NAMALWA (cell line): ENCODE results near the gene LRP4.

ENCODE experiments used
- DNase-seq: peaks from one replicate; pipeline ENCODE4 v3.0.0-alpha.2; 2015; ENCODE audit warnings: low spot score

Gene LRP4

DNA sequence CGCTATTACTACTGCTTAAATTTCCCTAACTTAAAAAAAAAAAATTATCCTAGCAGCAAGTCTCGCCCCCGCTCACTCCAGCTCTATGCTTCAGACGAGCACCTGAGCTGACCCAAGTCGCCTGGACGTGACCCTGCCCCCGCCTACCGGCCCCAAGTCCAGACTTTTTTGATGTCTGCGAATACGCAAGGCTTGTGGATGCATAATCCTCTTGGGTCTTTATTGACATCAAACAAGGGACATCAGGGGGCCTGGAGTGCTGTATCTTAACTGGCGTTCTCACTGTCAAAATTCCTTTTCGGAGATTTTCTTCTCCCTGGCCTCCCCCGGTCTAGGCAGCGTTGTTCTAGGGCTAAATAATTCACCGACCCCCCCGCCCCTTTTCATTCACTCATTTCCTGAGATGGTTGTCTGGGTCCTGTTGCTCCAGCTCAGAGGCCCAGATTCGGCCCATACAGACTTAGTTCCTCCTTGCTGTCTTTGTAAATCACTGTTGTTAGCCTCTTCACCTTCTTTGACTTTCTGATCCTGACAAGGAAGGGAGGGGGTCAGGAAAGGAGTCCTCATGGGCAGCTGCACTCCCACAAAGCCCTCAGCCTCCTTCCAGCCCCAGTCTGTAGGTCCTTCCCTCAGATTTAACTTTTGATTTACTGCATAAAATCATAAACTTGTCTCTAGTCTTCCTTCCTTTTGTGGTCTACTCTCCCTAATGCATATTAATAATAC, 601 bp upstream of the LRP4 start:
- DNase-seq = peak; percentile 13

DNA sequence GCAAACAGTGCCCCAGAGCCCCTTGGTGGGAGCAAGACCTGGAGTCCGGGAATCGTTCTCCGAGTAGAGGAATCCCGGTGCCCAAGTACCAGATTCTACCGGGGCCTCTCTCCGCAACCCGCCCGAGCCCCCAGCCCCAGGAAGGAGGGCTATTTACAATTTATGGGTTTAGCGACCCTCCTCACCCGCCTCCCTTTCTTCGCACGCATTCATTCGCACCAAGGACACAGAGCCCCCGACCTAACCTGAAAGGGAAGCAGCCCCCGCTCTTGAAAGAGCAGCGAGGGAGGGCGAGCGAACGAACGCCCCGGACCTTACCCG, 628 bp downstream of the LRP4 start:
- DNase-seq = no peak

DNA sequence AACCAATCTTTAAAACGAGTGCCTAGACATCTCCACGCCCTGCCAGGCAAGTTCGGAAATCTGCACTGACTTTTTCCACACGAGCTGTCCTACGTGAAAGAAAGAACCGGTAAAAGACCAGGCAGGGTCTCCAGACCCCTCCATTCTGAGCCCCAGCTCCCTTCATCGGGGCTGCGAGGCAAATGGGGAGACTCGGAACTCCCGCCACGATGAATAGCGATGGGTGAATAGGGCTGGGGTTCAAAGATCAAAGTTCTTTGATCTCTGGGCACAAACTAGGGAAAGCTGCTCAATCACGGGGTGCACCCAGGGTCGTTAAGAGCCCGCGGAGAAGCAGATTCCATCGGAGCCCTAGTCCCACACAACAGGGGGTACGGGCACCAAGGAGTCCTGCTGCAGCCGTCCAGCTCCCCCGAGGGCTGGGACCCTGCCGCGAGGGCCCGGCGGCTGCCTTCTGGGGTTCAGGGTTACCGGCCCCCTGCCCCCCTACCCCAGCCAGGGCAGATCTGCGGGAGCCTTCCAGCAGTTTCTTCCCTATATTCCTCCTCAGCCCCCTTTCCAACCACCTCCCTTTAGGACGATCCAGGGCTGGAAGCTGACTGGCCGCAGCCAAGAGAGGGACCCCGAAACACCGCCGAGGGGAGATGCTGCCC, 1.1 kb downstream of the LRP4 start:
- DNase-seq = no peak

DNA sequence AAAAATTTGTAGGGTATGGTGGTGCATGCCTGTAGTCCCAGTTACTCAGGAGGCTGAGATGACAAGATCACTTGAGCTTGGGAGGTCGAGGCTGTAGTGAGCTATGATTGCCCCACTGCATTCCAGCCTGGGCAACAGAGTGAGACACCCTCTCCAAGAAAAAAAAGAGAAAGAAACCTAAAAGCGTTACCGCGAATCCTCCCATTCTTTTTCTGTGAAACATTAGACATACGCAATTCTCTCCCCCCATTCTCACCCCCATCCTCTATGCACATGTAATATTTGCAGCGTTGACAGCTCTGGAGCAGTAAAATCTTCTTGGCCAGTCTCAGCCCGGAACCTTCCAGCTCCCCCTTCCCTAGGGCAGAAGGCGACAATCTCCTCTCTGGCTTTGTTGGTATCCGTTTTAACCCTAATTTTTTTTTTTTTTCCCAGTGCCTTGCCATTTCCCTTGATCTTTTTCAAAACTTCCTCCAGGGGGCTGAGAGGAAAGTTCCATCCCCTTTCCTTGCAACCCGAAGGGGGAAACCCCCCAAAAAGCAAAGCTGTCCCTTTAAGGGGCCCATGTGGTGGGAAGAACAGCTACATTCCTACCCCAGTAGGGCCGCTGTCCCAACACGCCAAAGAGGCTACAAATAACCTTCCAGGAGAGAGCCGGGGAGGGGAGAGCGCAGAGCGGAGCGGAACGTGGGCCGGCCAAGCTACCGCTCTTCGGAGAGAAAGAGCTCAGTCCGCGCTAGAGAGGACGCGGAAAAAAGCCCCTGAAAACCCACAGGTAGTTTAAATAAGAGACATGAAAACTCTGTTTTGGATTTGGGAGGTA, 1.9 kb downstream of the LRP4 start:
- DNase-seq = no peak

DNA sequence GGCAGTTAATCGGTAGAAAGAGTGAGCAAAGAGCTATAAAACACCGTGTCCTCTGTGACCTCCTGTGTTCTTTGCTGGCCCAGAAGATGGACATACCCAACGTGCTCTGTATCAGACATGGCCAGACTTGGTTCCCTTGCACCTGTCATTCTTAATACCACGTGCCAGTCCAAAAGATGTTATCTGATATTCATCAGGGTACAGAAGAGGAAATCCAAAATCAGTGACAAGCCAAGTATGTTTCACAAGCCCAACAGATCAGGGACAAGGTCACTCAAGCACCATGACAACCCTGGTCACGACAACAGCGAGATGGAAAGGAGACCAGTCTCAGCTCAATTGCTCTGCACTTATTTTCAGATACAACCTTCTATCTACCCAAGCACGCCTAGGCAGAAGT, 3.4 kb downstream of the LRP4 start:
- no peak for DNase-seq

DNA sequence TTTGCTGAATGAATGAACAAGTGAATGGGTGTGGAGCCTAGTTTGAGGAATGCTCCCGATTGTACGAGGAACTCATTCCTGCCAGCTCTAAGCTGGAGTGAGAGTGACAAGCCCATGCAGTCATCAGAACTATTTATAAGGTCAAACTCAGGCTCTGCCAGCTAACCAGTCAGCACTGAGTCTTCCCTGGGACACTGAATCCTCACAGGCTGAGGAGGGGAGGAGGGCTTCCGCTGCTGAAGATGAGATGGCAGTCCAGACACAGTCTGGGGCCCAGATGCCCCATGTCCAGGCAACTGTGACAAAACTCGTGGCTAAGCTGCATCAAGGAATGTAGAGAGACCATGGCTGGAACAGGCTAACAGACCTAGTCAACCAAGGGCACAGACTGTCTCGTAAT, 4.0 kb downstream of the LRP4 start:
- no peak for DNase-seq

DNA sequence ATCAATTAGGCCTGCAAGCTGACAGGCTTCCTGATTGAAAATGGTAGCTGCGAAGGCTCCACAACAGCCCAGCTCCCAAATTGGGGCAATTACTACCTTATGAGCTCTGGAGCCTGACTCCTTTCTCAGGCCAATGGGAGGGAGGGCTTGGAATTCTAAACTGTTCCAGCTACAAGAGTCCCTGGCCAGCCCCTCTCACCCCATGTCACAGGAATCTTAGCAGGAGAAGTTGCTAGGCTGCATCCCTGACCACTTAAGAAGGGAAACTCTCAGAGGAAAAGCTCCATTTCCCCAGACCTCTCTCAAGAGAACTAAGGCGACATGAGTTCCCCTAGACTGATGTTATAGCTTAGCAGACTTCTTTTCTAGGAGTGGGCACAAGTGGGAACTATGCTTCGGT, 4.9 kb downstream of the LRP4 start:
- DNase-seq = no peak

DNA sequence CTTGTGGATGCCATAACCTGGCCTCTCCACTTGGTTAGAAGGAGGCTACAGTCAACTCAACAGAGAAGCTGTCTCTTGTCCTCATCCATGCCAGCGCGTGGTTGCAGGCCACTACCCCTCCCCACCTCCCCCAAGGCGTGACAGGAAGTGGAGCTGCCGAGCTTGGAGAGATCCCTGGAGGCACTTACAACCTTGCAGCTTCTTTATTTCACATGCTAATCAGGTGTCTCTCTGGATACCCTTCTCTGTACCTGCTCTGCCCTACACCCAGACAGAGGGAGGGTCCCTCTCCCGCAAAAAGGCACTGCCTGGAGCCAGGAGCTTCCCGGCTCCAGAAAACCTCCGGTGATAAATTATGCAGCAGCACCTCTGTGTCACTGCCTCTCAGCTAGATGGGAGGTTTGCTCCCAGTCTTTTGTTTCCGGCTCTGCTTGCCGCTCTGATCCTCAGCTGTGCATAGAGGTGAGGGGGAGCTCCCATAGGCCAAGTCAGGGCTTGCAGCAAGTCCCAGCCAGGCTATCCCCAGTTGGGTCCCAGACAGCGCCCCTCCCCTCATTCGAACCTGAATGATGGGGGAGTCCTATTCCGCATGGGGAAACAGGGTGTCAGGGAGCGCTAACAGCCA, 5.7 kb downstream of the LRP4 start:
- no peak for DNase-seq

DNA sequence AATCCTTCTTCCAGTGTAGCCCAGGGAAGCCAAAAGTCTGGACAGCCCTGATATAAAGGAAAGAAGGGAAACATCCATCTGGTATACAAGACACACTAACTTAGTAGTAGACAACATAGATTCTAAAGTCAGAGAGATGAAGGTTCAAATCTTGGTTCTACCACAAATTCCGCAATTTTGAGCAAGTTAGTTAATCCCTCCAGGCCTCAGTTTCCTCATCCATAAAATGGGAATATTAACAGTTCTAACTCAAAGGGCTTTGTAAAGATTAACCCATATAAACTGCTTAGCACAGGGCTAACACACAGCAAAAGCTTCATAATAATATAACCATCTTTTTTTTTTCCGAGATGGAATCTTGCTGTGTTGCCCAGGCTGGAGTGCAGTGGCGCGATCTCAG, 10.7 kb downstream of the LRP4 start:
- DNase-seq = no peak

DNA sequence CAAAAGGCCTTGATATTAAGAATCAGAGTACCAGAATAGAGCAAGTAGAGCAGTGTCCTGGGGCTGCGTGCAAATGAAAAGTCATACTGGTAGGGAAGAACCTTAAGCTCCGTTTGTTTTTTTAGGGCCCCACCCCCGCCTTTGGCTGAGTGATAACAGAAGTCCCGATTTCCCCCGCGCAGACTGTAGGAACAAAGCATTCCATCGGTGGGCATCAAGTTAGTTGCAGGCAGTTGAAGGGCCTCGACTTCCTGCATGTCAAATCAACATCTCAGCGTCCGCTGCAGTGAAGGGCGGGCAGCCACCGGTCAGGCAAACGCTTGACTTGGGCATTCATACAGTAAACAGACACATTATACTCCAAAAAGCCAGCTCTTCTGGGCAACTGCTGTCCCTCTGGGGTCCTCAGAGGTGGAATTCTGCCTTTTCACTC, 11.7 kb downstream of the LRP4 start:
- DNase-seq = no peak

DNA sequence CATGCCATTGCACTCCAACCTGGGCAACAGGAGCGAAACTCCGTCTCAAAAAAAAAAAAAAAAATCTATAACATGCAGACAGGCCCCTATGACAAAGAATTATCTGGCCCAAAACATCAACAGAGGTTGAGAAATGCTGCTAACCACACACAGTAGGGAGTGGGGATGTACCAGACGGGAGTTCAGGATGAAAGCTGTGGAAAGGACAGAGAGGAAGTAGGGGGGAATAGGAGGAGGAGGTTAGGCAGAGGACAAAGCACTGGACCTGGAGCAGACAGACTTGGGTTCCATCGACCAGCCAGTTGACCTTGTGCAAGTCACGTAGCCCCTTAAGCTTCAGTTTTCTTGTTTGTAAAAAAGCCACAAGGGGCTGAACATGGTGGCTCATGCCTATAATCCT, 12.5 kb downstream of the LRP4 start:
- DNase-seq = no peak

DNA sequence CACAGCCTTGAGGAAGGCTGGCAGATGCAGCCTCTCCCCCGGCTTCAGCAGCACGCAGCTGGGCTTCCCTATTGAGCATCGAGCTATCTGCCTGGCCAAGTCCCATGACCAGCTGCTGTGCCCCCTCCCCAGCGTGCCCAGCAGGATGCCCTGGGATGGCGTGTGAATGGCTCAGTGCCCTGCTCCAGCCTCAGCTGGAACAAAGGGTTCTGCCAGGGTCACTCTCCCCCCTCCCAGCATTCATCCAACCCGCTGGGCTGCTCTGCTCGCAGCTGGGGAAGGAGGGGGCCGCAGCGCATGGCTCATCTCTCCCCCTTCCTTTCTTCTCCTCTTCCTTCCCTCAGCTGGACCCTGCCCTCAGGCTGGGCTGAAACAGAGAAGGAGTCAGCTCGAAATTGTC, 14.5 kb downstream of the LRP4 start:
- no peak for DNase-seq

DNA sequence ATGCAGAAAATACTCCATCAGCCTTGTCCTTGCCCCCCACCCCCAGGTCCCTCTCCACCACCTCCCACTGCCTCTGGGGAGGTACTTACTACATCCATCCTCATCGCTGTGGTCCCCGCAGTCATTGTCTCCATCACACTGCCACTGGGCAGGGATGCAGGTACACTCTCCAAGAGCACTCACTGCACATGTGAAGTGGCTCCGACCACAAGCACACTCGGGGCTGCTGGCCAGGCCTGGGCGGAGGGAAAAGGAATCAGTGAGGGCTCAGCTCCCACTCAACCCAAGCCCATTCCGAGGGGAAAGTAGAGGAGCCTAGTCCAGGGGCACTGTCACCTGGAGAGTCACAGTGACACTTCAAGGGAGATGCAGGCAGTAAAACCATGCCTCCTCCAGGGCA, 15.7 kb downstream of the LRP4 start:
- DNase-seq = no peak

DNA sequence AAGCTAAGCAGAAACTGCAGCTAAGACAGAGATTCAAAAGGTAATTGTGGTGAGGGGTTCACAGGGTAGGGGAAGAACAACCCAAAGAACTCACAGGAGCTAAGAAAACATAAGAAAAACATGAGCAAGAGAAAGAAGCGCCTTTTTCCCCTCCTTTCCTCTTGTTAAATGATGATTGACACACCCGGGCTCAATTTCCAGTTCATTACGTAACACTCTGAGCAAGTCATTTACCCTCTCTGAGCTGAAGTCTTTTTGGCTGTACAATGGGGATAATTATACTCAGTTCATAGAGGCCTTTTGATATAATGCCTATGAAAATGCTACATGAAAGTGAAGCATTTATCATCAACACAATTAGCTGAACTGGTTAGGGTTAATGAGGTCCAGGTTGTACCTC, 17.2 kb downstream of the LRP4 start:
- no peak for DNase-seq

DNA sequence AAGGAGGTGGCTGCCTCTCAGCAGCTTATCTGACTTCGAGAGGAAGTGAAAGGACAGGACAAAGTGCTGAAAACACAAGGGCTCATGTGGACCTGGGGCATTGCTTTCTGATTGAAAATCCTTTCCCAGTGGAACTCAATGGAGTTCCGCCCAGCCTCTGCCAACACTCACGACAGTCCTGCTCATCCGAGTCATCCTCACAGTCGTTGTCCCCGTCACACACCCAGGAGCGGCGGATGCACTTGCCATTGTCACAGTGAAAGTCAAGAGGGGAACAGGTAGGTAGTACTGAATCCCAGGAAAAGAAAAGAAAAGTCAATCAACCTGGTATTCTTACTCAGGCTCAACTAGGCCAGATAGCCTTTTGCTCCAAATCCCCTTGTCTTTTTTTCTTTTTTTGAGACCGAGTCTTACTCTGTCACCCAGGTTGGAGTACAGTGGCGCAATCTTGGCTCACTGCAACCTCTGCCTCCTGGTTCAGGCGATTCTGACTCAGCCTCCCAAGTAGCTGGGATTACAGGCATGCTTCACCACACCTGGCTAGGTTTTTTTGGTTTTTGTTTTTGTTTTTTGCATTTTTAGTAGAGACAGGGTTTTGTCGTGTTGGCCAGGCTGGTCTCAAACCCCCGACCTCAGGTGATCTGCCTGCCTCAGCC, 18.1 kb downstream of the LRP4 start:
- no peak for DNase-seq

DNA sequence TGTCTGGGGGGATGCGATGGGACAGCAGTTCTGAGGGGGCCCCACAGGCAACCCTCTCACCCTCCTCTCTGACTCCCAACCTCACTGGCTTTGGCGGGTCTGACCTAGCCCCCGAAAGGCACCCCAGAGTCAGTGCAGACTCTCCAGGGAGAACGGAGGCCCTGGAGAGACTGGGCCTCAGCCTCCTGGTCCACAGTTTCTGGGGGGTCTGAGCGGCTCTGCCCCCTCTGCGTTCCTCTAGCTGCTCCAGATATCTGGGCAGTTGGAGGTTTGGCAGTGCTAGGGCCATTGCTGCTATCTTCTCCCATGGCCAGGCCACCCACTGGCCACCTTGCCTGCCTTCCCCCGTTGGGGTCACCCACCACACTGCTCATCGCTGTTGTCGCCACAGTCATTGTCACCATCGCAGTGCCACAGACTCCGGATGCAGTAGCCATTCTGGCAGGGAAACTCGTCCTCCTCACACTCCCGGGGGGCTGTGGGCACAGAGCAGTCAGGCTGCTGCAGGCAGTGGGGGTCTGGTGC, 18.8 kb downstream of the LRP4 start:
- DNase-seq = no peak

DNA sequence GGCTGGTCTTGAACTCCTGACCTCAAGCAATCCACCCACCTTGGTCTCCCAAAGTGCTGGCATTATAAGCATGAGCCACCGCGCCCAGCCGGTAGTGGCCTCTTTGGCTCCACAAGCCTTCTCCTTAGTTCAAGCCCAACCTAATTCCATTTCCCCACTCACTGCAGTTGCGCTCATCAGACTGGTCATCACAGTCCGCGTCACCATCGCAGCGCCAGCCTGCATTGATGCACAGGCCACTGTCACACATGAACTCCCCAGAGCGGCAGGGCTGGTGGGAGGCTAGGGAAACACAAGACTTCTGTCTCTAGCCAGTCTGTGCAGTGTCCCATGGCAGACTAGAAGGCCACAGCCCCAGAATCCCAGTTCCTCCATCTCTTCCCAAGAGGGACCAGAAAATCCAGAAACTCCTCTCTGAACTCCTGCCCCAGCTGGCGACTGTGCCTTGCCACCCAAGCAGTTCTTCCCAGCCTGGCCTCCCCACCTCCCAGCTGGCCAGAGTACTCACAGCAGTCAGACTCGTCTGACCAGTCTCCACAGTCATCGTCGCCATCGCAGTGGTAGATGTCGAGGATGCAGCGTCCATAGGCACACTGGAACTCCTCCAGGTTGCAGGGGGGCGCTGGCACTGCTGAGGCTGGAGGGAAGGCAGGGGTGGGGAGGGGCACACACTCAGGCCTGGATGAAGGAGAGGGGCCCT, 19.8 kb downstream of the LRP4 start:
- no peak for DNase-seq

DNA sequence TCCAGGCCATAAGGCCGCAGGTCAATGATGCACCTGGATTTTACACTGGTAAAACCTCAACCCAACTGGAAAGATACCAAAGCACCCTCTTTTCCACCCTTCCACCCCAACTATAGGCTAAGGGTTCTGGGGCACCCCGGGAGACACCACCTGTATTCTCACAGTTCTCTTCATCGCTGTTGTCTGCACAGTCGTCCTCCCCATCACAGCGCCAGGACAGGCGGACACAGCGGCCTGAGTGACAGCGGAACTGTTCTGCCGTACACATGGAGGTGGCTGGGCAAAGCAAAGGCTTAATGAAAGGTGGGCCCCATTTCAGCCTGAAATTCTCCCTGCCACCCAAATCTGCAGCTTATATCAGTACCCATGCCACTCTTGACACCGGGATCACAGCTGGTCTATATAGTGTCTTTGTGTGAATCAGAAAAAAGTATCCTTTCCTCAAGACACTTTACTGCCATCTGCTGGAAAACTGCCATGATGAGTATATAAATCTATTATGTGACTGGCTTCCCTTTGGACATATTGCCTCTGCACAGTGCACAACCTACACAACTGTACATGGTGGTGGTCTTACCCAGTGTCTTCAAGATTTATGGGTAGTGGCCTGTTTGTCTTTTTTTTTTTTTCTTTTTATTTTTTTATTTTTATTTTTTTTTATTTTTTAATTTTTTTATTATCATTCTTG, 21.5 kb downstream of the LRP4 start:
- peak; percentile 72 for DNase-seq

DNA sequence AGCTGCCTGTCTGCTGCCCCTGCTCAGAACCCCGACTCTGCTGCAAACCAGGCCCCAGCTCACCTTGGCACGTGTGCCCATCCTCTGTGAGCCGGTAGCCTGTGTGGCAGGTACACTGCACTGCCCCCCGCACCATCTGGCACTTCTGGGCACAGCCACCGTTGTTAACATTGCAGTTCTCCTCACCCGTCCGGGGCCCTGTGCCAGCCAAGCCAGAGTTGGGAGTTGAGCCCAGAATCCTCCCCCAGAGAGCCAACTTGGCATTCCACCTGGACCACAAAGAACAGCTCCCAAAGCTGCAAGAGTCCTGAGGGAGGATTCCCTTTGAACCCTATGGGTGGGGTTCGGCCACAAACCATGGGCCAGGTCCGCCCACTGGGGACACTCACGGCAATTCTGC, 22.5 kb downstream of the LRP4 start:
- DNase-seq = no peak

DNA sequence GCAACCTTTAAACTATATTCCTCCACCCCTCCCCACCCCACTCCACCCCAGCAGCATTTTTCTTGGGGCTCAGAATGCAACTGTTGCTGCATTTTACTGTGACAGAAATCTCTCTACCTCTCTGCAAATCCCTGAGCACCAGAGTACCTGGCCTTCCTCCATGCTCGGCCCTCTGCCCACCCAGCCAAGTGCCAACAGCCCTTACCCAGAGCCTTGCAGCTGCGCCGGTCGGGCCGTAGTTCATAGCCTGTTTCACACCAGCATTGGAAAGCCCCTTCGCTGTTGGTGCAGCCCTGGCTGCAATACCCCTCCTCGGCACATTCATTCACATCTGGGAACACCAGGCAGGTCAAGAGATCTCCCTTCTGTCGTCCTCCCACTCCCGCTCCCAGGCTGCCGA, 23.4 kb downstream of the LRP4 start:
- no peak for DNase-seq

DNA sequence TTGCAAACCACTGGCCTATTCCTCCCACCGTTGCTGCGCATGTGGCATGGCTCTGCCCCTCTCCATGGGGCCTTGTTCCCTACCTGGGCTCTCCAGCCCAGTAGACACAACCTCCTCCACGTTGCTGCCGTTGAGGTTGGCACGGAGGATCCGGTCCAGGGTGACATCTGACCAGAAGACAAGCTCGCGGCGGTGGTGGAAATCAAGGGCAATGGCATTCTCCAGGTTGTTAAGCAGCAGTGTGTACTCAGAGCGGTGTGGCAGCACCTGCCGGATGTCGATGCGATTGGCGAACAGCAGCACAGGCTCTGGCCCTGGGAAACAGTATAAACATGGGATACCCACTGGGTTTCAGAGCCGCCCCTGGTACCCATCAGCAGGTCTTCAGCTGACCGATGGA, 23.8 kb downstream of the LRP4 start:
- DNase-seq = no peak
